ENCODE measurements around the gene COG2. TPM values are rescaled to one million over a fixed set of nuclear protein-coding genes. Genes with fewer than 3 reads are reported as not detected.

Gene COG2
- total and polyA plus RNA-seq, 12 donors = 12.0 to 80.1 (median 50.6) TPM

GRCh38 chr1:230594214-230594773, 48.0 kb upstream of the COG2 start:
- WGBS, 4 donors = 70 to 100% (median 87%) methylated on average over 1 of the region's 1 CpG

GRCh38 chr1:230595181-230595580, 47.1 kb upstream of the COG2 start:
- H3K27ac ChIP-seq = no peak overlapping the region
- DNase-seq = no peak
- H3K4me1 ChIP-seq (replicated peaks in 1 of 2) = no peaks in the 10 kb centered on the region
- TF ChIP-seq POLR2A (IDR thresholded peaks at IDR 0.05) (no peak), CTCF (IDR thresholded peaks at IDR 0.05) (no peak)
- 65 to 76% (median 67%) methylated on average over 2 of the region's 2 CpGs for whole genome bisulfite sequencing, 4 donors
- no peaks in the 10 kb centered on the region for H3K36me3 ChIP-seq (replicated peaks in 1 of 2)
- no peak overlapping the region for H3K4me3 ChIP-seq
- intact Hi-C loops (cut with DNase I) = no loop called here
- no peaks in the 10 kb centered on the region for H3K9me3 ChIP-seq (replicated peaks in 1 of 3)
- no peaks in the 10 kb centered on the region for H3K27me3 ChIP-seq

More at GRCh38 chr1:230594214-230594773, 48.0 kb upstream of the COG2 start:
- H3K27ac ChIP-seq = no peak overlapping the region
- H3K4me1 ChIP-seq (replicated peaks in 1 of 2) = peaks cover 0 to 6% of the 10 kb centered on the region in 2 donors
- DNase-seq = no peak
- no peaks in the 10 kb centered on the region for H3K27me3 ChIP-seq
- intact Hi-C loops (cut with DNase I) = no loop called here
- no peaks in the 10 kb centered on the region for H3K36me3 ChIP-seq (replicated peaks in 1 of 2)
- H3K9me3 ChIP-seq (replicated peaks in 1 of 3) = no peaks in the 10 kb centered on the region
- TF ChIP-seq POLR2A (IDR thresholded peaks at IDR 0.05) = no peak
- no peak for TF ChIP-seq CTCF (IDR thresholded peaks at IDR 0.05)
- no peak overlapping the region for H3K4me3 ChIP-seq

GRCh38 chr1:230596306-230596705, 46.0 kb upstream of the COG2 start:
- no peak for DNase-seq
- H3K4me1 ChIP-seq (replicated peaks in 1 of 2) = no peaks in the 10 kb centered on the region
- H3K27ac ChIP-seq = no peak overlapping the region
- no peaks in the 10 kb centered on the region for H3K9me3 ChIP-seq (replicated peaks in 1 of 3)
- intact Hi-C loops (cut with DNase I) = no loop called here
- H3K27me3 ChIP-seq = no peaks in the 10 kb centered on the region
- TF ChIP-seq CTCF (IDR thresholded peaks at IDR 0.05) (no peak), POLR2A (IDR thresholded peaks at IDR 0.05) (no peak)
- WGBS, 4 donors = 63 to 85% (median 73%) methylated on average over 2 of the region's 2 CpGs
- no peaks in the 10 kb centered on the region for H3K36me3 ChIP-seq (replicated peaks in 1 of 2)
- H3K4me3 ChIP-seq = no peak overlapping the region

- TF ChIP-seq CTCF (IDR thresholded peaks at IDR 0.05) = no peak
- H3K27me3 ChIP-seq = no peaks in the 10 kb centered on the region
- H3K27ac ChIP-seq = no peak overlapping the region
- no peak for DNase-seq
- no peaks in the 10 kb centered on the region for H3K36me3 ChIP-seq (replicated peaks in 1 of 2)
- H3K9me3 ChIP-seq (replicated peaks in 1 of 3) = no peaks in the 10 kb centered on the region
- no peak overlapping the region for H3K4me3 ChIP-seq
- H3K4me1 ChIP-seq (replicated peaks in 1 of 2) = no peaks in the 10 kb centered on the region
- intact Hi-C loops (cut with DNase I) = no loop called here
These were observed 43.5 kb upstream of the COG2 start for GRCh38 chr1:230598745-230599144.
